H9 (cell line): ENCODE results near the gene COMT. TPM values are rescaled to one million over a fixed set of nuclear protein-coding genes. Genes with fewer than 3 reads are reported as not detected.

ENCODE experiments used
- DNase-seq: peaks from one replicate; pipeline ENCODE4 v3.0.0-alpha.2; 2017
- H2AFZ ChIP-seq: one replicate; pipeline ENCODE4 v1.6.1; 2013; ENCODE audit warnings: mild to moderate bottlenecking, low read length, control low read depth, moderate library complexity
- H2AK5ac ChIP-seq: 2 replicates; pipeline ENCODE4 v1.6.1; 2013; ENCODE audit warnings: low read length, control low read depth, mixed read lengths; ENCODE audit not compliant: insufficient read length
- H2BK120ac ChIP-seq: one replicate; pipeline ENCODE4 v1.6.1; 2013; ENCODE audit warnings: low read depth, mild to moderate bottlenecking, low read length, control low read depth, inconsistent platforms; ENCODE audit not compliant: poor library complexity, severe bottlenecking
- H2BK12ac ChIP-seq: 2 replicates; pipeline ENCODE4 v1.6.1; 2013; ENCODE audit warnings: low read length, control low read depth, mixed read lengths, low read depth; ENCODE audit not compliant: insufficient read length
- H2BK15ac ChIP-seq: 2 replicates; pipeline ENCODE4 v1.6.1; 2013; ENCODE audit warnings: low read depth, low read length, control low read depth
- H2BK20ac ChIP-seq: one replicate; pipeline ENCODE4 v1.6.1; 2013; ENCODE audit warnings: low read depth, mild to moderate bottlenecking, low read length, control low read depth, inconsistent platforms; ENCODE audit not compliant: poor library complexity, severe bottlenecking
- H2BK5ac ChIP-seq: 2 replicates; pipeline ENCODE4 v1.6.1; 2013; ENCODE audit warnings: low read length, control low read depth, mixed read lengths; ENCODE audit not compliant: insufficient read length
- H3K14ac ChIP-seq: 2 replicates; pipeline ENCODE4 v1.6.1; 2013; ENCODE audit warnings: low read length, control low read depth; ENCODE audit not compliant: insufficient read depth
- H3K18ac ChIP-seq: 2 replicates; pipeline ENCODE4 v1.6.1; 2013; ENCODE audit warnings: low read depth, mild to moderate bottlenecking, mixed read lengths, low read length, control low read depth; ENCODE audit not compliant: insufficient read length
- H3K23ac ChIP-seq: 2 replicates; pipeline ENCODE4 v1.6.1; 2013; ENCODE audit warnings: low read length, control low read depth, mixed read lengths, low read depth; ENCODE audit not compliant: insufficient read length
- H3K23me2 ChIP-seq: 2 replicates; pipeline ENCODE4 v1.6.1; 2013; ENCODE audit warnings: low read depth, mild to moderate bottlenecking, mixed read lengths, low read length, control low read depth; ENCODE audit not compliant: insufficient read length, poor library complexity, severe bottlenecking
- H3K27ac ChIP-seq: 2 replicates; pipeline ENCODE4 v1.5.1; 2013; ENCODE audit warnings: low read length, control low read depth, mixed read lengths, low read depth; ENCODE audit not compliant: insufficient read length
- H3K27me3 ChIP-seq: 2 replicates; pipeline ENCODE4 v1.6.1; 2013; ENCODE audit warnings: low read length, control low read depth, inconsistent platforms; ENCODE audit not compliant: insufficient read depth
- H3K4ac ChIP-seq: 2 replicates; pipeline ENCODE4 v1.6.1; 2013; ENCODE audit warnings: low read depth, mild to moderate bottlenecking, control low read depth, inconsistent platforms, low read length, moderate library complexity
- H3K4me1 ChIP-seq: 2 replicates; pipeline ENCODE4 v1.6.1; 2013; ENCODE audit warnings: low read length, control low read depth, inconsistent platforms; ENCODE audit not compliant: insufficient read depth
- H3K4me2 ChIP-seq: 2 replicates; pipeline ENCODE4 v1.6.1; 2013; ENCODE audit warnings: low read length, control low read depth, mixed read lengths; ENCODE audit not compliant: insufficient read length, insufficient read depth
- H3K56ac ChIP-seq: 2 replicates; pipeline ENCODE4 v1.6.1; 2013; ENCODE audit warnings: low read depth, mild to moderate bottlenecking, mixed read lengths, low read length, control low read depth; ENCODE audit not compliant: insufficient read length
- H3K79me1 ChIP-seq: 2 replicates; pipeline ENCODE4 v1.6.1; 2013; ENCODE audit warnings: low read depth, mild to moderate bottlenecking, moderate library complexity, low read length, control low read depth, inconsistent platforms; ENCODE audit not compliant: insufficient read depth, poor library complexity, severe bottlenecking
- H3K79me2 ChIP-seq: 2 replicates; pipeline ENCODE4 v1.6.1; 2013; ENCODE audit warnings: low read length, control low read depth, inconsistent platforms; ENCODE audit not compliant: insufficient read depth
- H3K9ac ChIP-seq: 2 replicates; pipeline ENCODE4 v1.6.1; 2013; ENCODE audit warnings: low read length, control low read depth, mixed read lengths; ENCODE audit not compliant: insufficient read length; ENCODE audit errors: extremely low read depth
- H3K9me3 ChIP-seq: one replicate; pipeline ENCODE4 v1.6.1; 2013; ENCODE audit warnings: low read depth, low read length, inconsistent platforms; ENCODE audit not compliant: control insufficient read depth
- H3T11ph ChIP-seq: one replicate; pipeline ENCODE4 v1.6.1; 2013; ENCODE audit warnings: mild to moderate bottlenecking, low read length, control low read depth, inconsistent platforms
- H4K20me1 ChIP-seq: one replicate; pipeline ENCODE4 v1.6.1; 2013; ENCODE audit not compliant: control insufficient read depth, insufficient read length, insufficient read depth
- H4K5ac ChIP-seq: 2 replicates; pipeline ENCODE4 v1.6.1; 2013; ENCODE audit warnings: low read depth, mild to moderate bottlenecking, mixed read lengths, low read length, control low read depth; ENCODE audit not compliant: insufficient read length
- H4K8ac ChIP-seq: replicated peaks from 2 replicates; pipeline ENCODE4 v1.6.1; 2013; ENCODE audit warnings: low read length, control low read depth, mixed read lengths, low read depth; ENCODE audit not compliant: insufficient read length
- H4K91ac ChIP-seq: 2 replicates; pipeline ENCODE4 v1.6.1; 2013; ENCODE audit warnings: low read depth, mild to moderate bottlenecking, moderate library complexity, mixed read lengths, low read length, control low read depth; ENCODE audit not compliant: insufficient read length
- H3K27ac Mint-ChIP-seq, 3 experiments: 2 replicates in 2 of 3; 3 replicates in 1 of 3; pipeline ENCODE4 v1.8.0; 2020 to 2021; ENCODE audit warnings: mixed read lengths in 3 of 3, mild to moderate bottlenecking in 1 of 3, moderate library complexity in 1 of 3
- H3K27me3 Mint-ChIP-seq: 2 replicates; pipeline ENCODE4 v1.8.0; 2021; ENCODE audit warnings: low read depth, mild to moderate bottlenecking, moderate library complexity, mixed read lengths
- H3K36me3 Mint-ChIP-seq, 3 experiments: 2 replicates in 2 of 3; 3 replicates in 1 of 3; pipeline ENCODE4 v1.8.0; 2020 to 2021; ENCODE audit warnings: low read depth in 3 of 3, mixed read lengths in 3 of 3; ENCODE audit not compliant: insufficient read depth in 1 of 3
- H3K4me1 Mint-ChIP-seq, 2 experiments: 2 replicates each; pipeline ENCODE4 v1.8.0; 2020; ENCODE audit warnings: mixed read lengths in 2 of 2
- H3K4me3 Mint-ChIP-seq, 2 experiments: 2 replicates in 1 of 2; 3 replicates in 1 of 2; pipeline ENCODE4 v1.8.0; 2020 to 2021; ENCODE audit warnings: mild to moderate bottlenecking in 2 of 2, mixed read lengths in 2 of 2, moderate library complexity in 1 of 2
- H3K9me3 Mint-ChIP-seq, 2 experiments: 2 replicates in 1 of 2; 3 replicates in 1 of 2; pipeline ENCODE4 v1.8.0; 2020; ENCODE audit warnings: mild to moderate bottlenecking in 2 of 2, mixed read lengths in 2 of 2, moderate library complexity in 1 of 2
- CTCF ChIP-seq: fragments of 200-600 bp; sonication (generic); conservative IDR thresholded peaks from 3 replicates; pipeline ENCODE4 v1.8.0; 2021; ENCODE audit warnings: antibody characterized with exemption, mild to moderate bottlenecking
- WGBS: extraction: QIAGEN DNeasy Blood & Tissue Kit; methylation state at CpG from one replicate; pipeline ENCODE4 v1.1.7; 2013; ENCODE audit warnings: missing lambda C conversion rate, low lambda C conversion rate, mixed read lengths; ENCODE audit not compliant: insufficient read length; ENCODE audit errors: extremely low coverage; 5-methylcytosine and 5-hydroxymethylcytosine counted together
- total RNA-seq: library from RNA; stranded (reverse); gene quantifications from 2 replicates; pipeline ENCODE4 v1.2.1, GENCODE V29; 2021

Gene COMT
- total RNA-seq, 1 experiment from 2014 or later: 42.2 TPM

- Histone ChIP-seq H3K14ac (no peak overlapping the region; the same call in 1 of the 2 replicates), H4K8ac (no peak overlapping the region), H2AFZ (no peak overlapping the region), H3K4me2 (no peak overlapping the region), H4K20me1 (no peaks in the 10 kb centered on the region), H3K23me2 (no peaks in the 10 kb centered on the region), H3K56ac (no peak overlapping the region), H2BK20ac (no peak overlapping the region), H4K91ac (no peak overlapping the region), H3K18ac (no peak overlapping the region), H3K9me3 (no peaks in the 10 kb centered on the region), H4K5ac (no peak overlapping the region), H3T11ph (no peak overlapping the region), H2BK15ac (no peak overlapping the region), H3K4me1 (no peaks in the 10 kb centered on the region; the same call in 1 of the 2 replicates), H2BK12ac (no peak overlapping the region), H3K27ac (no peak overlapping the region), H3K79me2 (no peaks in the 10 kb centered on the region), H3K27me3 (no peaks in the 10 kb centered on the region), H3K4ac (no peak overlapping the region), H2BK120ac (no peak overlapping the region), H3K23ac (no peak overlapping the region), H3K9ac (no peak overlapping the region), H3K79me1 (no peaks in the 10 kb centered on the region), H2AK5ac (no peak overlapping the region), H2BK5ac (no peak overlapping the region)
- Mint-ChIP-seq H3K27me3 (no peaks in the 10 kb centered on the region), H3K4me1 (peaks cover 5 to 7% of the 10 kb centered on the region in 2 experiments), H3K36me3 (peaks cover 2 to 7% (median 6%) of the 10 kb centered on the region in 3 experiments; a peak in 3 of 7 replicates), H3K9me3 (no peaks in the 10 kb centered on the region), H3K27ac (no peak overlapping the region), H3K4me3 (no peak overlapping the region)
- no peak for DNase-seq
- WGBS: no CpG with 5 or more reads among the region's 7 CpGs
- TF ChIP-seq CTCF: no peak
Observed at GRCh38 chr22:19898145-19898544, 43.4 kb upstream of the COMT start.
